Adrenal gland (tissue), 5 donors: ENCODE data around the gene ATP2C1.

ENCODE experiments used
- POLR2A ChIP-seq, 2 donors: fragments of 450-650 bp; IDR thresholded peaks; one replicate each; pipeline ENCODE4 v1.6.1; 2017; ENCODE audit warnings: antibody characterized with exemption in 2 of 2, mild to moderate bottlenecking in 2 of 2, moderate library complexity in 1 of 2
- TF ChIP-seq, protein P1 (sequence below), 6 experiments: fragments of 450-650 bp in 4 of 6; fragments of 200-600 bp in 2 of 6; sonication (generic) in 1 of 6; IDR thresholded peaks; 1 replicate in 5 of 6; 2 replicates in 1 of 6; pipeline versions ENCODE4 v1.5.1 to v1.8.0; 2016 to 2021; ENCODE audit warnings: antibody characterized with exemption in 6 of 6, mild to moderate bottlenecking in 2 of 6, moderate library complexity in 1 of 6
- donor health status: DM: no; HTN: no; CAD: no.

DNA sequence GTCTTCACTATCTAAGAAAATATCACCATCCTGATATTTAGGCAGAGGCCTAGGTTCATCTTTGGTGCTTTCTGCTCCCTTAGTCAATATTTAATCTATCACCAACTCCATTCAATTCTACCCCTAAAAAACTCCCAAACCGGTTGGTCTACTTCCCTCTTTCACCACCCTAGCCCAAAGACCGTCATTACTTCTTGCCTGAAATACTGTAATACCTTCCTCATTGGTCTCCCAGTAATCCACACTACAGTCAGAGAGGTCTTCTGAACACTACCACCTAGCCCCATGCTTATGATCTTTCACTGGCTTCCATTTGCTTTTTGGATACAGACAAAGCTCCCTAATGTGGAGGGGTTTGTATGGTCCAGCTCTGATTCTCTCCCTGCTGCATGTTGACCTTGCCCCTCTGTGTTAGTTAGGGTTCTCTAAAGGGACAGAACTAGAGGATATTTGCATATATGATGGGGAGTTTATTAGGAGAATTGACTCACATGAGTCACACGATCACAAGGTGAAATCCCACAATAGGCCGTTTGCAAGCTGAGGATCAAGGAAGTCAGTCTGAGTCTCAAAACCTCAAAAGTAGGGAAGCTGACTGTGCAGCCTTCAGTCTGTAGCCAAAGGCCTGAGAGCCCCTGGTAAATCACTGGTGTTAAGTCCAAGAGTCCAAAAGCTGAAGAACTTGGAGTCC, 36.4 kb upstream of the ATP2C1 start:
- TF ChIP-seq, protein P1, sequence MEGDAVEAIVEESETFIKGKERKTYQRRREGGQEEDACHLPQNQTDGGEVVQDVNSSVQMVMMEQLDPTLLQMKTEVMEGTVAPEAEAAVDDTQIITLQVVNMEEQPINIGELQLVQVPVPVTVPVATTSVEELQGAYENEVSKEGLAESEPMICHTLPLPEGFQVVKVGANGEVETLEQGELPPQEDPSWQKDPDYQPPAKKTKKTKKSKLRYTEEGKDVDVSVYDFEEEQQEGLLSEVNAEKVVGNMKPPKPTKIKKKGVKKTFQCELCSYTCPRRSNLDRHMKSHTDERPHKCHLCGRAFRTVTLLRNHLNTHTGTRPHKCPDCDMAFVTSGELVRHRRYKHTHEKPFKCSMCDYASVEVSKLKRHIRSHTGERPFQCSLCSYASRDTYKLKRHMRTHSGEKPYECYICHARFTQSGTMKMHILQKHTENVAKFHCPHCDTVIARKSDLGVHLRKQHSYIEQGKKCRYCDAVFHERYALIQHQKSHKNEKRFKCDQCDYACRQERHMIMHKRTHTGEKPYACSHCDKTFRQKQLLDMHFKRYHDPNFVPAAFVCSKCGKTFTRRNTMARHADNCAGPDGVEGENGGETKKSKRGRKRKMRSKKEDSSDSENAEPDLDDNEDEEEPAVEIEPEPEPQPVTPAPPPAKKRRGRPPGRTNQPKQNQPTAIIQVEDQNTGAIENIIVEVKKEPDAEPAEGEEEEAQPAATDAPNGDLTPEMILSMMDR (IDR thresholded peaks at IDR 0.05), result no peak
- no peak for TF ChIP-seq POLR2A (IDR thresholded peaks at IDR 0.05)
